Liver (tissue), 3 donors: ENCODE results near the gene DDB1.

ENCODE experiments used
- CTCF ChIP-seq: fragments of 150-350 bp; IDR thresholded peaks from 2 replicates; pipeline ENCODE4 v1.5.1; 2017; ENCODE audit warnings: improper control_type of control experiment, low read depth, low read length; ENCODE audit not compliant: missing input control
- EGR1 ChIP-seq, 2 donors: IDR thresholded peaks; 2 replicates each; pipeline ENCODE4 v1.6.1; 2016 to 2018; ENCODE audit warnings: antibody characterized with exemption in 2 of 2, low read depth in 2 of 2
- SP1 ChIP-seq: IDR thresholded peaks from 2 replicates; pipeline ENCODE4 v1.6.1; 2018; ENCODE audit warnings: antibody characterized with exemption, mild to moderate bottlenecking
- YY1 ChIP-seq: IDR thresholded peaks from 2 replicates; pipeline ENCODE4 v1.6.1; 2016; ENCODE audit warnings: antibody characterized with exemption, mild to moderate bottlenecking
- donor health status: healthy.
- donor health status: healthy.

- TF ChIP-seq CTCF: no peak
- TF ChIP-seq SP1: no peak
- TF ChIP-seq YY1: no peak
- TF ChIP-seq EGR1 (IDR thresholded peaks at IDR 0.05; ENCODE audit: low read depth in 2 of 2): no peak
Observed at GRCh38 chr11:61359516-61359915, 26.6 kb upstream of the DDB1 start.
